ENCODE data around the gene E2F3.

The E2F3 gene

DNA sequence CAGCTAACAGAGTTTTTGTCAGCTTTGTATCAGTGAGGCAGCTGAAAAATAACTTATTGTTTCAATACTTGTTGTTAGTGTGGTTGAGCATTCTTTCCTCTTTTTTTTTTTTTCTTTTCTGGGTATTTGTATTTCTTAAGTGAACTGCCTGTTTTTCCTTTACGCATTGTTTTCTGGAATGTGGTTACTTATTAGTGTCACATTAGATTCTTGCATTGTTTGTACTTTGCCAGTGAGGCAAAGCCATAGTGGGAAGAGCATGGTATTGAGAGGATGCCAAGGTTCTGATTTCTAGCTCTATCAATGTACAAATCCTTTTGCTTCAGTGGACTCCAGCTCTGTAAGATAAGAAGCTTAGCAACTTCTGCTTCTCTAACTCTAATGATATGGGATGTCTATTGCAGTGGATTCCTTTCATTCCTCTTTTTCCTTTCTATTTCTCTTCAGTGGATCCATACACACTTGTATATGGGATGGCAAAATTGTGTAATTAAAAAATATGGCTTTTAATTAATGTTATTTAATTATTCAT lies 136.5 kb downstream of the E2F3 start:
- DNase-seq, result no peak

- no peak for DNase-seq
Observed at GRCh38 chr6:20538907-20539306, 137.2 kb downstream of the E2F3 start.

- DNase-seq, result no peak
Observed at GRCh38 chr6:20539387-20539786, 137.7 kb downstream of the E2F3 start.

GRCh38 chr6:20540683-20541082 lies 139.0 kb downstream of the E2F3 start:
- DNase-seq, result no peak

GRCh38 chr6:20541382-20541781 lies 139.7 kb downstream of the E2F3 start:
- no peak for DNase-seq

- no peak for DNase-seq
Observed at GRCh38 chr6:20542927-20543602, 141.4 kb downstream of the E2F3 start.

Measured in NCI-H187 (cell line).